ENCODE data around the gene NECTIN2.

DNA sequence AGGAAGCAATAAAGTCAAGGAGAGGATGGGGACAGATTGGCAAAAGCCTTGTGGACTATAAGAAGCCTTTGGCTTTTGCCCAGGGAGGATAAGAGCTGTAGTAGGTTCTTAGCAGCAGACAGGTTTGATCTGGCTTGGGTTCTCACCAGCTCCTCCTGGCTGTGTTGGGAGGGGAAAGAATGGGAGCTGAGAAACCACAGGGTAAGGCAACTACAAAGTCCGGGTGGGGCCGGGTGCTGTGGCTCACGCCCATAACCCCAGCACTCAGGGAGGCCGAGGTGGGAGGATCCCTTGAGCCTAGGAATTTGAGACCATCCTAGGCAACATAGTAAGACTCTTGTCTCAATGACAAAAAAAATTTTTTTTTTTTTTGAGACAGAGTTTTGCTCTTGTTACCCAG lies 20.6 kb downstream of the NECTIN2 start:
- TF ChIP-seq, protein P1, sequence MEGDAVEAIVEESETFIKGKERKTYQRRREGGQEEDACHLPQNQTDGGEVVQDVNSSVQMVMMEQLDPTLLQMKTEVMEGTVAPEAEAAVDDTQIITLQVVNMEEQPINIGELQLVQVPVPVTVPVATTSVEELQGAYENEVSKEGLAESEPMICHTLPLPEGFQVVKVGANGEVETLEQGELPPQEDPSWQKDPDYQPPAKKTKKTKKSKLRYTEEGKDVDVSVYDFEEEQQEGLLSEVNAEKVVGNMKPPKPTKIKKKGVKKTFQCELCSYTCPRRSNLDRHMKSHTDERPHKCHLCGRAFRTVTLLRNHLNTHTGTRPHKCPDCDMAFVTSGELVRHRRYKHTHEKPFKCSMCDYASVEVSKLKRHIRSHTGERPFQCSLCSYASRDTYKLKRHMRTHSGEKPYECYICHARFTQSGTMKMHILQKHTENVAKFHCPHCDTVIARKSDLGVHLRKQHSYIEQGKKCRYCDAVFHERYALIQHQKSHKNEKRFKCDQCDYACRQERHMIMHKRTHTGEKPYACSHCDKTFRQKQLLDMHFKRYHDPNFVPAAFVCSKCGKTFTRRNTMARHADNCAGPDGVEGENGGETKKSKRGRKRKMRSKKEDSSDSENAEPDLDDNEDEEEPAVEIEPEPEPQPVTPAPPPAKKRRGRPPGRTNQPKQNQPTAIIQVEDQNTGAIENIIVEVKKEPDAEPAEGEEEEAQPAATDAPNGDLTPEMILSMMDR (conservative IDR thresholded peaks at IDR 0.05): no peak
- no peak for TF ChIP-seq EZH2 (IDR thresholded peaks at IDR 0.05; ENCODE audit: low read depth)
